GM12872 (cell line): ENCODE results near the gene OR8K3.

Experiments
- TF ChIP-seq, protein P1 (sequence below): IDR thresholded peaks from 3 replicates; pipeline ENCODE4 v1.5.1; 2011; ENCODE audit warnings: low read depth, mild to moderate bottlenecking, low read length, moderate library complexity; ENCODE audit not compliant: insufficient read depth

The OR8K3 gene

DNA sequence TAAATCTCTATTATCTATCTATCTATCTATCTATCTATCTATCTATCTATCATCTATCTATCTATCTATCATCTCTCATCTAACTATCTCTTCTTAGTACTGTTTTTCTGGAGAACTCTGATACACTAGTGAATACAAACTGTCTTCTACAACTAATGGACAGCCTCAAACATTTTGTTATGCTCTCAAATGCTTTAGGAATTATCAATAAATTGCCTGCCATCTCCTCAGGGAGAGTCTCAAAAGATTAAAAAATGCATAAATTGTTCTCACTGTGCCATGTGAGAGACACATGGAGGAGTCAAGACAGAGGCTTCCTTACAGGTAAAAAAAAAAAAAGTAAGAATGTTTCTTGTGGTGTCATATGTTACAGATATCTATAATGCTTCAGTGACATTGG is at the start of gene OR8K3:
Gene OR8K3, plus strand, starts transcription at position 301 of the 400 bp plus-strand sequence. CDS start 3,163 bp downstream, outside the sequence.
- TF ChIP-seq, protein P1, sequence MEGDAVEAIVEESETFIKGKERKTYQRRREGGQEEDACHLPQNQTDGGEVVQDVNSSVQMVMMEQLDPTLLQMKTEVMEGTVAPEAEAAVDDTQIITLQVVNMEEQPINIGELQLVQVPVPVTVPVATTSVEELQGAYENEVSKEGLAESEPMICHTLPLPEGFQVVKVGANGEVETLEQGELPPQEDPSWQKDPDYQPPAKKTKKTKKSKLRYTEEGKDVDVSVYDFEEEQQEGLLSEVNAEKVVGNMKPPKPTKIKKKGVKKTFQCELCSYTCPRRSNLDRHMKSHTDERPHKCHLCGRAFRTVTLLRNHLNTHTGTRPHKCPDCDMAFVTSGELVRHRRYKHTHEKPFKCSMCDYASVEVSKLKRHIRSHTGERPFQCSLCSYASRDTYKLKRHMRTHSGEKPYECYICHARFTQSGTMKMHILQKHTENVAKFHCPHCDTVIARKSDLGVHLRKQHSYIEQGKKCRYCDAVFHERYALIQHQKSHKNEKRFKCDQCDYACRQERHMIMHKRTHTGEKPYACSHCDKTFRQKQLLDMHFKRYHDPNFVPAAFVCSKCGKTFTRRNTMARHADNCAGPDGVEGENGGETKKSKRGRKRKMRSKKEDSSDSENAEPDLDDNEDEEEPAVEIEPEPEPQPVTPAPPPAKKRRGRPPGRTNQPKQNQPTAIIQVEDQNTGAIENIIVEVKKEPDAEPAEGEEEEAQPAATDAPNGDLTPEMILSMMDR = no peak

GRCh38 chr11:56271092-56271491 is 43.9 kb upstream of the OR8K3 start:
- TF ChIP-seq, protein P1 = no peak

- TF ChIP-seq, protein P1 = no peak
Observed at GRCh38 chr11:56273854-56274253, 41.1 kb upstream of the OR8K3 start, which contains the start of gene OR5T1. TSS of gene OR5T1 (plus strand) at chr11:56274154. CDS start at chr11:56275639, 1,485 bp downstream.

DNA sequence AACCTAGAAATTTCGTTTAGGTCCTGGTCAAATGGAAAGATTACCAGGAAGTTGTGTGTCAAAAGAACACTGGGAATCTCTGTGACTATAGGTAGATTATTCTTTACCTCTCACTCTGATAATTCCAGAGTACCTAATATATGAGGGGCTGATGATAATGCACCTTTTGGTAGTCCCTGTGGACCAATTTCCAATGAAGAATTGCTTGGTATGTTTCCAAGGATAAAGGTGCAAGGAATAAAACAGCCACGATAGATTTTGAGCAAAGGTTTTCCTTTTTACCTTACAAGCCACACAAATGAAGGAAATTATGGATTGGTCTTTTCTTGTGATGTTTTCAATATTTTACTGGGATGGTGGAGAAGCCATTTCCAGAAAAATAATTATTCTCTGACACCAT is 22.8 kb upstream of the OR8K3 start, which contains the start of gene OR8H1:
Gene OR8H1, minus strand, starts transcription at position 101 of the 400 bp plus-strand sequence. CDS start 1,192 bp downstream, outside the sequence.
- TF ChIP-seq, protein P1 = no peak

GRCh38 chr11:56296898-56297297 is 18.0 kb upstream of the OR8K3 start:
- TF ChIP-seq, protein P1 = no peak

DNA sequence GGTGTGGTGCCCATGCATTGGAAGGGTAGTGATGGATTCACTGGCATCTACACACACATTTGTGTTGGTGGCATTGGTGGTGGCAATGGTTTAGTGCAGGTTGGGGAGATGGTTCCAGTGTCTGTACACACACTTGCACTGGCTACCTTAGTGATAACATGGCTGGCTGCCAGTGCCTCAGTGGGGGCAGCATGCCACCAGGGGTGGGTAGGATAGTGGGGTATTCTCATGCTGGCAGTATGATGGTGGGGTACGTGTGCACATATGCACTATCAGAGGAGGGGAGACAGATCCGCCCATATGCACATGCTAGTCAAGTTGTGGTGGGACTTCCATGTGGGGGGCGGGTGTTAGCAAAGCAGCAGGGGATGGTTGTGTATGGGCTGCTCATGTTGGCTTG is 7.1 kb upstream of the OR8K3 start:
- TF ChIP-seq, protein P1 = no peak

GRCh38 chr11:56331861-56332491 is 17.0 kb downstream of the OR8K3 start:
- TF ChIP-seq, protein P1 = no peak
